ENCODE data around the gene PFDN2. TPM values are rescaled to one million over a fixed set of nuclear protein-coding genes. Genes with fewer than 3 reads are reported as not detected.

PFDN2 gene
- total and polyA plus RNA-seq, 2 donors (not counting 3 experiments of a cell fraction or from before 2014, with no cell fraction given), result 104 to 157 TPM

DNA sequence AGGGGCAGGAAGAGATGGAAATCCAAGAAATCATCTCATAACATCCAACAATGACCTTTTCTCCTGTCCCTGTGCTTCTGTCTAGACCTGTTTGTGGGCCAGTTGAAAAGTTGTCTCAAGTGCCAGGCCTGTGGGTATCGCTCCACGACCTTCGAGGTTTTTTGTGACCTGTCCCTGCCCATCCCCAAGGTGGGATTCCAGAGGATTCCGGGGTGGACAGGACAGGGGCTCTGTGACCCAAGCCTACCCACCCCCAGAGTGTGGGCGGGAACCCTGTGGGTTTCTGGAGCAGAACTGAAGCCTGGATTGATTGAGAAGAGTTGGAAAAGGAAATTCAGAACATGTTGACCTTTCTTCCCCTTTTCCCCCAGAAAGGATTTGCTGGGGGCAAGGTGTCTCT is 46.0 kb upstream of the PFDN2 start:
- DNase-seq (ENCODE audit: low read depth, low spot score), result no peak
- Histone ChIP-seq H3K27me3 (ENCODE audit: control insufficient read depth in 2 of 2, insufficient read depth in 2 of 2, low read length in 2 of 2) (no peaks in the 10 kb centered on the region), H3K4me3 (replicated peaks in 1 of 3; ENCODE audit: insufficient read depth in 1 of 3, low read depth in 1 of 3, low read length in 3 of 3) (no peak overlapping the region), H3K9me3 (replicated peaks; ENCODE audit: control insufficient read depth, insufficient read depth, low read length) (no peaks in the 10 kb centered on the region), H3K4me1 (ENCODE audit: control insufficient read depth, extremely low read depth, insufficient read depth, low read length) (peaks cover 23% of the 10 kb centered on the region), H2AFZ (ENCODE audit: low read depth, low read length) (no peak overlapping the region), H3K27ac (ENCODE audit: insufficient read depth, low read depth, low read length) (no peak overlapping the region), H3K36me3 (ENCODE audit: control insufficient read depth in 2 of 2, extremely low read depth in 1 of 2, insufficient read depth in 2 of 2, low read length in 2 of 2) (peaks cover 0 to 9% of the 10 kb centered on the region in 2 experiments), H3K79me2 (ENCODE audit: control insufficient read depth, insufficient read depth, low read length) (peaks cover 7% of the 10 kb centered on the region), H3K9ac (replicated peaks; ENCODE audit: extremely low read depth, insufficient read depth, low read length) (no peak overlapping the region), H3K9me1 (replicated peaks; ENCODE audit: control insufficient read depth, extremely low read depth, insufficient read depth, low read length) (no peaks in the 10 kb centered on the region), H4K20me1 (replicated peaks; ENCODE audit: control insufficient read depth, extremely low read depth, insufficient read depth, low read length) (no peaks in the 10 kb centered on the region), H3K4me2 (ENCODE audit: insufficient read depth, low read length) (no peak overlapping the region)
- ChIA-PET CTCF (no interaction called here), POLR2A (no interaction called here)
- TF ChIP-seq GATA2 (IDR thresholded peaks at IDR 0.05; ENCODE audit: insufficient read depth, insufficient read length, low read depth, low read length) (no peak), POLR2A (IDR thresholded peaks at IDR 0.05; ENCODE audit: low read depth, low read length) (no peak), FOS (IDR thresholded peaks at IDR 0.05; ENCODE audit: borderline replicate concordance, insufficient read depth, low read length) (no peak), EZH2 (IDR thresholded peaks at IDR 0.05; ENCODE audit: borderline replicate concordance, low read depth, low read length, severe bottlenecking) (no peak), JUN (IDR thresholded peaks at IDR 0.05; ENCODE audit: borderline replicate concordance, insufficient read depth, insufficient read length, low read depth) (no peak), MYC (IDR thresholded peaks at IDR 0.05; ENCODE audit: low read depth, low read length) (no peak), POLR2AphosphoS5 (IDR thresholded peaks at IDR 0.05; ENCODE audit: insufficient read depth, low read depth, low read length) (no peak)
- TF ChIP-seq, protein P1, sequence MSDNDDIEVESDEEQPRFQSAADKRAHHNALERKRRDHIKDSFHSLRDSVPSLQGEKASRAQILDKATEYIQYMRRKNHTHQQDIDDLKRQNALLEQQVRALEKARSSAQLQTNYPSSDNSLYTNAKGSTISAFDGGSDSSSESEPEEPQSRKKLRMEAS (IDR thresholded peaks at IDR 0.05; ENCODE audit: insufficient read depth, insufficient read length), result no peak
- TF ChIP-seq, protein P2, sequence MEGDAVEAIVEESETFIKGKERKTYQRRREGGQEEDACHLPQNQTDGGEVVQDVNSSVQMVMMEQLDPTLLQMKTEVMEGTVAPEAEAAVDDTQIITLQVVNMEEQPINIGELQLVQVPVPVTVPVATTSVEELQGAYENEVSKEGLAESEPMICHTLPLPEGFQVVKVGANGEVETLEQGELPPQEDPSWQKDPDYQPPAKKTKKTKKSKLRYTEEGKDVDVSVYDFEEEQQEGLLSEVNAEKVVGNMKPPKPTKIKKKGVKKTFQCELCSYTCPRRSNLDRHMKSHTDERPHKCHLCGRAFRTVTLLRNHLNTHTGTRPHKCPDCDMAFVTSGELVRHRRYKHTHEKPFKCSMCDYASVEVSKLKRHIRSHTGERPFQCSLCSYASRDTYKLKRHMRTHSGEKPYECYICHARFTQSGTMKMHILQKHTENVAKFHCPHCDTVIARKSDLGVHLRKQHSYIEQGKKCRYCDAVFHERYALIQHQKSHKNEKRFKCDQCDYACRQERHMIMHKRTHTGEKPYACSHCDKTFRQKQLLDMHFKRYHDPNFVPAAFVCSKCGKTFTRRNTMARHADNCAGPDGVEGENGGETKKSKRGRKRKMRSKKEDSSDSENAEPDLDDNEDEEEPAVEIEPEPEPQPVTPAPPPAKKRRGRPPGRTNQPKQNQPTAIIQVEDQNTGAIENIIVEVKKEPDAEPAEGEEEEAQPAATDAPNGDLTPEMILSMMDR (IDR thresholded peaks at IDR 0.05; ENCODE audit: extremely low read depth in 1 of 2, insufficient read depth in 1 of 2, low read depth in 1 of 2, low read length in 2 of 2), result no peak
- dilution Hi-C loops (cut with MboI; ENCODE audit: extremely low pct_ligation_motif_present, low sequenced_read_pairs), result no loop called here
- intact Hi-C loops (cut with micrococcal nuclease), result no loop called here
- no peak for FAIRE-seq
- BruUV-seq (replicated peaks), result no TSS peak
